WI38 (cell line): Measurements from ENCODE around the gene DMBX1.

ENCODE experiments used
- H3K4me3 ChIP-seq: 2 replicates; pipeline ENCODE4 v1.5.1; 2011; ENCODE audit warnings: low read depth, mild to moderate bottlenecking, control low read depth, low read length
- CTCF ChIP-seq: IDR thresholded peaks from 2 replicates; pipeline ENCODE4 v1.5.1; 2012; ENCODE audit warnings: low read depth, mild to moderate bottlenecking, control low read depth, low read length

Gene DMBX1

DNA sequence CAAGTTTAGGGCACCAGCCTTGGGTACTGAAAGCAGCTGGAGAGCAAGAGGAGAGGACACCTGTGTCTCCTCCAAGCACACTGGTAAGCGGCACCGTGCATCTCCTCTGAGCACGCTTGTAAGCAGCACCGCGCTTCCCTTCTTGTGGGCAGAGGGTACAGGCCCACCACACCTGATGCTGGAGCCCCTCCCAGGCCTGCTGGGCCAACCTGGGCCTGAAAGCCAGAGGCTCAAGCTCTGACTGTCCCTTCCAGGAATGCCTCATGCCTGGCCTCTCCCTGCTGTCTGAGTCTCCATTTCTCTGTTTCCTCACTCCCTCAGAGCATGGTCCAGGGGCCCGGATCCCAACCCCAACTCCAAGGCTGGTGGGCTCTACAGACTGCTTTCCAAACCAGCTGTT lies 25.9 kb downstream of the DMBX1 start:
- no peak overlapping the region for H3K4me3 ChIP-seq
- TF ChIP-seq CTCF, result no peak

DNA sequence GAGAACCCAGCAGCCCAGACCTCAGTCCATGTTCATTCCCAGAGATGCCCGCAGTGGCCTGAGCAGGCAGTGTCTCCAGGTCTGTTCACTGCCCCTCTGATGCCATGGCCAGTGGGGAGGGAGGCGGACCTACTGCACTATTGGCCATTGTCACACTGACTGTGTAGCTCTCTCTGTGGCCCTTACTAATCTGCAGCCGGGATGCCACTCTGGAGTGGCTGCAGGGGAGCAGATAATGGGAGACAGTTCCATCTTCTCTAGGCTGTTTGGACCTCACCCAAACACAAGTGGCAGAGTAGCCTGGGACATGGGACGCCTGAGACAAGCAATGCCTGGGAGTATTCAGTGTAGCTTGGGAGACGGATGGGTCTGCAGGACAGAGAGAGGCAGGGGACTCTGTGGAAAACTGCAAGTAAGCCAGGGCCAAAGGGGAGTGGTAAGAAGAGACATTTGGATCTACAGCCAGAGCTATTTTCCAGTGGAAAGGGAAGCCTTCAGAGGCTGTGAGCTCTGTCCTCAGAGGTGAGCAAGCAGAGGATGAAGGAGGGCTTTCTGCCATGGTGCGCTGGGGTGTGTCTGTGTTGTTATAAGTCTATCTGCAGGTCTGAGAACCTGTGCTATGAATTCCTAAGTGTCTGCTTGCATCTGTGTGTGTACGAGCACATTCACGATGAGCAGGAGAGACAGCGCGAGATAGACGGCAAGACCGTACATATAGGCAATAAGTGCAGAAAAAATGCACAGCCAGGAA lies 26.7 kb downstream of the DMBX1 start:
- H3K4me3 ChIP-seq, result no peak overlapping the region
- TF ChIP-seq CTCF, result no peak

DNA sequence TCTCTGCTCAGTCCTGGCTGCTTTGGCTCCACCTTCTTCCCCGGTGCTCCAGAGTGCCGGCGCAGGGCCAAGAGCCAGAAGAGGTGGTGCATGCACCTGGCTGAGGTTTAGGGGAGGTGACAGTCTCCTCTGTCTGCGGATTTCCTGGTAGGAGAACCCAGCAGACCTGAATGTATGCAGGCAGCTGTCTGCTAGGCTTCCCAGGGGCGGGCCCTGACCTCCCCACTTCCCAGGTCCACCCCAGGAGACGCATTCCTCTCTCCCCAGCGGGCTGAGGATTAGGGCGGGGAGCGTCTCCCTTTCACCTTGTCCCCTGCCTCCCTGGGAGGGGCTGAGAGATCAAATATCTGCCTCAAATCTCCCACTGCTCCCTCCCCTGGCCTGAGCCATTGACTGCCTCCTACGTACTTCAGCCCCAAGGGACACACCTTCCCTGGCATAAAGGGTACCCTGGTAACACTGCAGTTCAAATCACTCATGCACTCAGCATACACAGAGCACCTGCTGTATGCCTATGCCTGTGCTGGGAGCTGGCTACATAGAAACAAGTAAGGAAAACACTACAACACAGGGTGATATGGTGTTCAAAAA lies 27.5 kb downstream of the DMBX1 start:
- no peak for TF ChIP-seq CTCF
- H3K4me3 ChIP-seq, result no peak overlapping the region

DNA sequence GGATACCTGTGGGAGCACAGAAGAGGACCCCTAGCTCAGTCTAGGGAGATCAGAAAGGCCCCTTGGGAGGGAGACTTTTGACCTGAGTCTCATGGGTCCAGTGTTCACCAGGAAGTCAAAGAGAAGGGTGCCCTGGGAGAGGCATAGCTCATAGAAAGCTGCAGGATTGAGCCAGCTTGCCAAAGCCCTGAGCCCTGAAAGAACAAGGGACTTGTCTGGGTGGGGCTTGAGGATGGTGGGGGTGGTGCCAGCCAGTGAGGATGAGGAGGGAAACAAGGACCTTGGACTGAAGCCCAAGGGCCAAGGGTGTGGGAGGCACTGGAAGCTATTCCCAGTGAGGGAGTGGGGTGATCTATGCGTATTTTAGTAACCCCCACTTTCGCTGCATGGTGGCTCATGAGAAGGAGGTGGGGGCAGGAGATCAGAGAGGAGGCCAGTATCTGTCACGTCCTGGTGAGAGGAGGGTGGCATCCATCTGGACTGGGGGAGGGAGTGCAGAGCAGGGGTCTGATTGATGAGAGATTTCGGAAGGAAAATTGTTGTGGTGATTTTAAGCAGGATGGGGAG lies 28.4 kb downstream of the DMBX1 start:
- no peak for TF ChIP-seq CTCF

GRCh38 chr1:46519209-46519608 lies 29.6 kb downstream of the DMBX1 start:
- no peak overlapping the region for H3K4me3 ChIP-seq
- TF ChIP-seq CTCF, result no peak

More for the DNA sequence above, 28.4 kb downstream of the DMBX1 start:
- H3K4me3 ChIP-seq, result no peak overlapping the region

DNA sequence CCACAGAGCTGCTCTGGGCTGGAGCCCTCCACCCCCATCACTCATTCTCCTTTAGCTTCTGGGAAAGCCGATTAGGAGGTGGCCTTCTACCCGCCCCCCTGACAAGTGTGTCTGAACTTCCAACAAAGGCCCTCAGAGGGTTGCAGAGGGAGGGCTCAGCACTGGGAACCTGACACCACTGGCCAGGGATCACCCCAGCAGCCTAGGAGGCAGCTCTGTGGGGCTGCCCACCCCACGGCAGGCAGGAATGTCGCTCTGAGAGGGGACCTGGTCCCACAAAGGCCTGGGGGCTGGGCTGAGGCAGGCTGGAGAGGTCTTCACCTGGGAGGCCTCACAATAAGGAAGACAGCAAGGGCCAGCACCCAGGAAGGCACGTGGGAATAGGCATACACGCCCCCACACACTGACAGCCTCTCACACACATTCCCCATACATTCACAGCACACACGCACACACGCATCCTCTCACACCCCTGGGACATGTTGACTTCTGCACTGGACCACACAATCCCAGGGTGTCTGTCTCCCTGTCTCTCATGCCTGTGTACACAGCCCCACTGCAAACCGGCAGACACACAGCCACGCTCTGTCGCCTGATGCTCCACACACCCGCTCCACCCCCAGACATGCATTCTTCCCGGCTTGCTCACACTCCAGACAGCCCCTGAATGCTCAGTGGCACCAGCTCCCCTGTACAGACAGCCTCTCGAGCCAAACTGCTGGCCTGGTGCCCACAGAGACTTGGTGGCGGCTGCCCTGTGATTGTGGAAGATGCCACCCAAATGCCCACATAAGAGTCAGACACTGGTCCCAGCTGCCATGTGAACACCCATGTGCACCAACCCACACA lies 30.7 kb downstream of the DMBX1 start:
- H3K4me3 ChIP-seq, result no peak overlapping the region
- TF ChIP-seq CTCF, result no peak

GRCh38 chr1:46521414-46521813 lies 31.8 kb downstream of the DMBX1 start:
- H3K4me3 ChIP-seq, result no peak overlapping the region
- TF ChIP-seq CTCF, result no peak
